Type B pancreatic cell (in vitro differentiated cells): Measurements from ENCODE around the gene TMUB1. TPM values are rescaled to one million over a fixed set of nuclear protein-coding genes. Genes with fewer than 3 reads are reported as not detected.

ENCODE experiments used
- DNase-seq: peaks from one replicate; pipeline ENCODE4 v3.0.0; 2021; ENCODE audit warnings: mixed read lengths; ENCODE audit not compliant: unreplicated experiment; ENCODE audit errors: extremely low spot score
- H3K27ac Mint-ChIP-seq: 2 replicates; pipeline ENCODE4 v1.8.0; 2021; ENCODE audit warnings: mild to moderate bottlenecking, mixed read lengths
- H3K27me3 Mint-ChIP-seq: 2 replicates; pipeline ENCODE4 v1.8.0; 2021; ENCODE audit warnings: mixed read lengths
- H3K36me3 Mint-ChIP-seq: 2 replicates; pipeline ENCODE4 v1.8.0; 2021; ENCODE audit warnings: mixed read lengths
- H3K4me1 Mint-ChIP-seq: one replicate; pipeline ENCODE4 v1.8.0; 2021; ENCODE audit warnings: mixed read lengths; ENCODE audit not compliant: unreplicated experiment
- H3K4me3 Mint-ChIP-seq: 2 replicates; pipeline ENCODE4 v1.8.0; 2021; ENCODE audit warnings: mild to moderate bottlenecking, mixed read lengths
- H3K9me3 Mint-ChIP-seq: 2 replicates; pipeline ENCODE4 v1.8.0; 2021; ENCODE audit warnings: mixed read lengths
- total RNA-seq: library from RNA; stranded (reverse); gene quantifications from 2 replicates; pipeline ENCODE4 v1.2.1, GENCODE V29; 2021; ENCODE audit warnings: low replicate concordance
- TF ChIP-seq, protein P1 (sequence below): fragments of 200-600 bp; sonication (generic); conservative IDR thresholded peaks from 2 replicates; pipeline ENCODE4 v1.5.0; 2021; ENCODE audit warnings: antibody characterized with exemption, mild to moderate bottlenecking

Gene TMUB1
- total RNA-seq, 1 donor from 2014 or later, result 37.9 TPM

DNA sequence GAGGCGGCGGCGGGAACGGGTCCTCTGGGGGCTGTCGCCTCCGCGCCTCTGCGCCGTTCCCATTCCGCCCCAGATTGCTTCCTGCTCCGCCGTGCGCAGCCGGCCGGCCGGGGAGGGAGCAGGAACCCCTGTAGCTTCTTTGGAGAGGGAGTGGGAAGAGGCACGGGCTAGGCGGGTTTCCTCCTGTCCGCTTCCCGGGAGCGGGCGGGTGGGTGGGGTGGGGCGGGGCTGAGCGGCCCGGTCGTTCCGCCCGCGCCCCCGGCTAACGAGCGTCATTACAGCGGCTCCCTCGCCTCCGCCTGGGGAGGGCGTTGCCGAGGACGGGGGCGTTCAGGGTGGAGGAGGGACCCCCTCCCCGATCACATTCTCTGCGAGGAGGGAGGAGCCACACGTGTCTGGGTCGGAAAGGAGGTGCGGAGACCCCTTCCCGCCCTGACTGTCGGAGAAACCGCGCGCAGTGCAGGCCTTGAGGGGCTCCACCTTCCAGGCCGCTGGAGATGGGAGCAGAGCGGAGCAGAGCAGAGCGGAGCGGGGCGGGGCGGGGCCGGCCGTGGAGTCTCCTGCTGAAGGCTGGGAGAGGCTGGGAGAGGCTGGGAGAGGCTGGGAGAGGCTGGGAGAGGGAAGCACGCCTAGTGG, 42.7 kb upstream of the TMUB1 start:
- Mint-ChIP-seq H3K4me1 (peaks cover 16% of the 10 kb centered on the region), H3K36me3 (peaks cover 12% of the 10 kb centered on the region), H3K4me3 (peak overlapping the region; percentile 82), H3K27me3 (peaks cover 3% of the 10 kb centered on the region), H3K27ac (peak overlapping the region; percentile 26), H3K9me3 (no peaks in the 10 kb centered on the region)
- DNase-seq, result no peak
- TF ChIP-seq, protein P1, sequence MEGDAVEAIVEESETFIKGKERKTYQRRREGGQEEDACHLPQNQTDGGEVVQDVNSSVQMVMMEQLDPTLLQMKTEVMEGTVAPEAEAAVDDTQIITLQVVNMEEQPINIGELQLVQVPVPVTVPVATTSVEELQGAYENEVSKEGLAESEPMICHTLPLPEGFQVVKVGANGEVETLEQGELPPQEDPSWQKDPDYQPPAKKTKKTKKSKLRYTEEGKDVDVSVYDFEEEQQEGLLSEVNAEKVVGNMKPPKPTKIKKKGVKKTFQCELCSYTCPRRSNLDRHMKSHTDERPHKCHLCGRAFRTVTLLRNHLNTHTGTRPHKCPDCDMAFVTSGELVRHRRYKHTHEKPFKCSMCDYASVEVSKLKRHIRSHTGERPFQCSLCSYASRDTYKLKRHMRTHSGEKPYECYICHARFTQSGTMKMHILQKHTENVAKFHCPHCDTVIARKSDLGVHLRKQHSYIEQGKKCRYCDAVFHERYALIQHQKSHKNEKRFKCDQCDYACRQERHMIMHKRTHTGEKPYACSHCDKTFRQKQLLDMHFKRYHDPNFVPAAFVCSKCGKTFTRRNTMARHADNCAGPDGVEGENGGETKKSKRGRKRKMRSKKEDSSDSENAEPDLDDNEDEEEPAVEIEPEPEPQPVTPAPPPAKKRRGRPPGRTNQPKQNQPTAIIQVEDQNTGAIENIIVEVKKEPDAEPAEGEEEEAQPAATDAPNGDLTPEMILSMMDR, result no peak

DNA sequence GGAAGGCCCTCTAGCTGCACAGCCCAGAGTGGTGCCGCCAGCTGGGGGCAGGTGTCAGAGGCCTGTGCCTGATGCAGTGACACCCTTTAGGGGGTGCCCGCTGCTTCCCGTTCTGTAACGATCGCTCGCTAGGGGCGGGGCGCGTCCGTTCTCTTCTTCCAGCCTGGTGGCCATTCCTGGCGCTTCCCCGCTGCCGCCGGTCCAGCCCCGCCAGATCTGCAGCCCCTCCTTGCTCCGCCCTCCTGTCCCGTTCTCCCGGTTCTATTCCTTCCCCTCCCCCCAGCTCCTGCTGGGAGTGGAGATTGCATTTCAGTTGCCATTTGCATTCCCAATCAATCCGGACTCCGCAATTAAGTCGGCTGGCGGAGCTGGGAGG, 42.2 kb upstream of the TMUB1 start:
- Mint-ChIP-seq H3K36me3 (peaks cover 12% of the 10 kb centered on the region), H3K4me1 (peaks cover 16% of the 10 kb centered on the region), H3K27ac (peak overlapping the region; percentile 26), H3K27me3 (peaks cover 3% of the 10 kb centered on the region), H3K4me3 (peak overlapping the region; percentile 82), H3K9me3 (no peaks in the 10 kb centered on the region)
- no peak for DNase-seq
- TF ChIP-seq, protein P1, result peak; percentile 55

DNA sequence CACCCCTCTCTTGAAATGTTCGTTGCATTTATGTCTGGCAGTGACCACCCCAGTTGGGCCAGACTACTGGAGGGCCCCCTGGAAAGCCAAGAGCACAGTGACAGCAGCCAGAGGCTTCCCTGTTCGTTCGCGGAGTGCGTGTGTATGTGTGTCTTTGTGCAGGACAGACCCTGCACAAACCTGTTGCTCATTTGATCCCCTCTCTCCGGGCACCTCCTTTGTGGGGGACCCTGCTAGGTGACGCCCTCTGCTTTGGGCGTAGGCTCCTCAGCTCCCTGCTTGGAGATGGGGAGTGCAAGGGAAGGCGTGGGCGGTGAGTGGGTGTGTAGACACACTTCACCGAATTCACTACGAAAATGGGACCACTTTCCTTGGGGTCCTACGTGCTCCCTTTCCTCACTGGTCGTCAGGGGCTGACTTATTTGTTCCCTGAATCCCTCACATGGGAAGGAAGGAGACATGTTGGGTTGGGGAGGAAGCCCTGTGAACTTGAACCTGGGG, 41.7 kb upstream of the TMUB1 start:
- no peak for DNase-seq
- Mint-ChIP-seq H3K9me3 (no peaks in the 10 kb centered on the region), H3K27ac (no peak overlapping the region), H3K4me3 (peak overlapping the region; percentile 82), H3K4me1 (peaks cover 16% of the 10 kb centered on the region), H3K27me3 (peaks cover 3% of the 10 kb centered on the region), H3K36me3 (peaks cover 12% of the 10 kb centered on the region)
- TF ChIP-seq, protein P1, result no peak

DNA sequence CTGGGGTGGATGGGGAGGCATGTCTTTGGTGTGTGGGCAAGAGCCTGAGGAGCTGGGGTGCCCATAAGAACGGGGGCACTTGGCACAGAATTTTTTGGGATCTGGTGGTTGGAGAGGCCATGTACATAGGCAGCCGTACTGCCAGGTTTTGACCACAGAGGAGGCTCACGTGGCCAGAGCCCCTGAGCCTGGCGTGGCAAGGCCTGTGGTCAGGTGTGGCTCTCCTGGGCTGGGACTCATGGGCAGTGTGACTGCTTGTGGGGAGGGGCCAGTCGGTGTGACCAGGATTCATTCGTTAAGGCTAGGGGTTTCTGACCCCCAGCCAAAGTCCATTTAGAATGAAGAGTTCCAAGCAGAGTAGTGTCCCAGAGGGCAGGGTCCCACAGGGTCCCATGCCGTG, 41.2 kb upstream of the TMUB1 start:
- DNase-seq, result no peak
- Mint-ChIP-seq H3K27me3 (peaks cover 3% of the 10 kb centered on the region), H3K9me3 (no peaks in the 10 kb centered on the region), H3K4me1 (peaks cover 16% of the 10 kb centered on the region), H3K36me3 (peaks cover 12% of the 10 kb centered on the region), H3K4me3 (no peak overlapping the region), H3K27ac (no peak overlapping the region)
- TF ChIP-seq, protein P1, result no peak

DNA sequence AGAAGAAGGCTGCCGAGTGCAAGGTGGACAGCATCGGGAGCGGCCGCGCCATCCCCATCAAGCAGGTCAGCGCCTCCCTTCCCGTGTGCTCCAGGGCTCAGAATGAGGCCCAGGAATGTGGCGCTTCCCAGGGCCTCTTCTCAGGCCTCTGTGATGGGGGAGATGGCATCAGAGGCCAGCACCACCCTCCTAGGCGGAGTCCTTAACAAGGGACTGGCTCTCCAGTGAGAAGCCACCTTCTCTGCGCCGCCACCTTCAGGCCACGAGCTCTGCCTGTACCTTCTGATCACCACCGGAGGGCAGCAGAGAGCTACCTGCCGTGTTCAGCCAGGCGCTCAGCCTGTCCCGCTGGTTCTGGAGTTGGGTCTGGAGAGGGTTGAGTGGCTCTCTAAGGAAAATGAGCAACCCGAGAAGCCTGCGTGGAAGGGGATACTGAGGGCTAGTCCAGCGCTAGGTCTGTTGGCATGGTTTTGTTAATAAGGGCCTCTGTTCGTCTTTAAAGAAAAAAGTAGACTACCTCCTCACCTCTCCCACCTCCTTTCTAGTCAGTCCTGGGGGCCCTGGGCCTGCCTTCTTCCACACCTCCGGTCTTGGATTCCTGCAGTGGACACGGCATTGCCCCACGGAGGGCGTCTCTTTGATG, 40.6 kb upstream of the TMUB1 start:
- Mint-ChIP-seq H3K27me3 (peaks cover 3% of the 10 kb centered on the region), H3K27ac (peak overlapping the region; percentile 19), H3K9me3 (no peaks in the 10 kb centered on the region), H3K4me1 (peaks cover 16% of the 10 kb centered on the region), H3K36me3 (peaks cover 12% of the 10 kb centered on the region), H3K4me3 (peak overlapping the region; percentile 79)
- TF ChIP-seq, protein P1, result peak; percentile 98
- peak; percentile 90 for DNase-seq
